HG03378 (cell line): ENCODE results near the gene EGFL6.
"Not testable (repeated sequence)": the region's sequence is repeated elsewhere in the genome, so short reads cannot be mapped to it uniquely, and the experiment has no call there.

ENCODE experiments used
- ATAC-seq: cut with Tn5 transposase; IDR thresholded peaks from one replicate; pipeline ENCODE4 v1.9.1; 2021; ENCODE audit warnings: mild to moderate bottlenecking, moderate library complexity; ENCODE audit not compliant: unreplicated experiment

EGFL6 gene

GRCh38 chrX:13590914-13591313 lies 21.5 kb downstream of the EGFL6 start:
- no peak for ATAC-seq

GRCh38 chrX:13597874-13598273 lies 28.5 kb downstream of the EGFL6 start:
- no peak for ATAC-seq

GRCh38 chrX:13598877-13599276 lies 29.5 kb downstream of the EGFL6 start:
- no peak for ATAC-seq

- ATAC-seq: no peak
Observed at GRCh38 chrX:13599491-13599890, 30.1 kb downstream of the EGFL6 start.

- no peak for ATAC-seq
Observed at GRCh38 chrX:13605611-13606010, 36.2 kb downstream of the EGFL6 start.

- no peak for ATAC-seq
Observed at GRCh38 chrX:13607331-13607995, 38.1 kb downstream of the EGFL6 start.

- no peak for ATAC-seq
Observed at GRCh38 chrX:13607996-13608365, 38.6 kb downstream of the EGFL6 start.

- no peak for ATAC-seq
Observed at GRCh38 chrX:13614154-13614553, 44.8 kb downstream of the EGFL6 start.

- no peak for ATAC-seq
Observed at GRCh38 chrX:13620207-13620606, 50.8 kb downstream of the EGFL6 start.

- no peak for ATAC-seq
Observed at GRCh38 chrX:13622401-13622964, 53.1 kb downstream of the EGFL6 start.

GRCh38 chrX:13627306-13627705 lies 57.9 kb downstream of the EGFL6 start:
- ATAC-seq: no peak

- not testable (repeated sequence) for ATAC-seq
Observed at GRCh38 chrX:13637224-13637623, 67.8 kb downstream of the EGFL6 start.

GRCh38 chrX:13638021-13638420 lies 68.6 kb downstream of the EGFL6 start:
- ATAC-seq: no peak

- ATAC-seq: no peak
Observed at GRCh38 chrX:13638826-13639225, 69.4 kb downstream of the EGFL6 start.

GRCh38 chrX:13641684-13642083 lies 72.3 kb downstream of the EGFL6 start:
- not testable (repeated sequence) for ATAC-seq

- ATAC-seq: no peak
Observed at GRCh38 chrX:13645464-13646153, 76.2 kb downstream of the EGFL6 start.

GRCh38 chrX:13646154-13646549 lies 76.8 kb downstream of the EGFL6 start:
- no peak for ATAC-seq

- ATAC-seq: no peak
Observed at GRCh38 chrX:13647709-13648212, 78.4 kb downstream of the EGFL6 start.

GRCh38 chrX:13648336-13648735 lies 78.9 kb downstream of the EGFL6 start:
- ATAC-seq: not testable (repeated sequence)

GRCh38 chrX:13649838-13650237 lies 80.4 kb downstream of the EGFL6 start:
- ATAC-seq: no peak

GRCh38 chrX:13650318-13650717 lies 80.9 kb downstream of the EGFL6 start:
- ATAC-seq: no peak

GRCh38 chrX:13651150-13651549 lies 81.7 kb downstream of the EGFL6 start:
- ATAC-seq: no peak
